GM21528 (cell line): ENCODE data around the gene PLEKHM3.

Source experiments
- ATAC-seq: cut with Tn5 transposase; IDR thresholded peaks from one replicate; pipeline ENCODE4 v1.9.1; 2021; ENCODE audit warnings: mild to moderate bottlenecking, moderate library complexity; ENCODE audit not compliant: unreplicated experiment, low FRiP score

The PLEKHM3 gene

DNA sequence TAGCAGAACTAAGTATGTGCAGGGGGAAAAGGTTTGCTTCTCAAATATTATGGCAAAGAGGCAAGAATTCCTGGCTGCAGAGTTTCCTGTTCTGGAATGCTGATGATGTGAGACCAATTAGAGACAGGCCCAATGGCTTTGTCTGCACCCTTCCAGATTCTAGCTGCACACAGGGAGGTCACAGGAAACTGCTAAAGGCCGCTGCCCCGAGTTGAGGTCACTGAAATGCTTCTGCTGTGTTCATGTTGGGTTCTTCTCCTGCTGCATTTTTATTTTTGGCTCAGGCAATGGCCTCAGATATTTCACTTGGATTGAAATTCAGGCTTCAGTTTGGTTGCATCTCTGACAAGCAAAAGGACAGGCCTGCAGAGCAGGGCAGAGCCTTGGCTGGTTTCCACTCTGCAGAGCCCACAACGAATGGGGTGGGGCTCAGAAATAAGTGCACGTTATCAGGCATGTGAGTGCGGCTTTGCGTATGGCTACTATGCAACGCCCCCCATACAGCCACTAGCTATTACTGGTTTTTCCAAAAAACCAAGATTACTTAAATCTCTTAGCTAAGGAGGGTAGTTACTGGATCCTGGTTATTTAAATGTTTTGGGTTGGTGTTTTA is 188.7 kb downstream of the PLEKHM3 start:
- ATAC-seq, result no peak

DNA sequence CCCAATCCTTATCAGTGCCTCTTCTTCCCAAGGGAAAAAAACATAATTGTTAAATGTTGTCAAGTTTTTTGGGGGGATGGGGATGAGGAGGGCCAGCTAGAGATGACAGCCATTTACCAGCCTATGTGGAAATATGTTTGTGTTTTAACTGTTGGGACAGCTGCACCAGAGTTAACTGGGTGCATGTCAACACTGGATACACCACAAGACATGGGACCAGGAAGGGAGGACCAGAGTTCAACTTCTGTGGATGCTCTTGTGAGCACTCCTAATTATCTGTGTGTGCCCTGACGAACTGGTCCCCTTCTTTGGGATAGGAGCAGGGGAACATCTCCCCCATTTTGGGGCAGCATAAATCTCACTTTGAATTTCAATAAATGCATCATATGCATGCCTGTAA is 189.5 kb downstream of the PLEKHM3 start:
- ATAC-seq, result no peak

DNA sequence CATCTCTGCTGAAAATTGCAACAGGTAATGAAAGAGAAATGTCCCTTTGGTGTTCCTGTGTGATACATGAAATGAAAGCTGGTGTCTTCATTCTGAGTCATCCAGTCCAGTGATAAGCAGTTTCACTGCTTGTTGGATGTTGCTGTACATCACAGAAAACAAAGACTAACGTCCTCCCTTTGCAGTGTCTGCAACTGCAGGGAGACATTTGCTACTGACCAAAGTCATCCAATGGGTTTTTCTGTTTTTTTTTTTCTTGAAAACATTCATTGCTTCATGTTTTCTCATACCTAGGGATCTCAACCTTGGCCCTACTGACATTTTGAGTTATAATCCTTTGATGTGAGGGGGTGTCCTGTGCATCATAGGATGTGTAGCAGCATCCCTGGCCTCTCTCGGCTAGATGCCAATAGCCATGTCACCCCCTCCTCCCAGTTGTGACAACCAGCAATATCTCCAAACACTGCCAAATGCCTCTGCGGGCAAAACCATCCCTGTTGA is 192.0 kb downstream of the PLEKHM3 start:
- peak; percentile 96 for ATAC-seq

DNA sequence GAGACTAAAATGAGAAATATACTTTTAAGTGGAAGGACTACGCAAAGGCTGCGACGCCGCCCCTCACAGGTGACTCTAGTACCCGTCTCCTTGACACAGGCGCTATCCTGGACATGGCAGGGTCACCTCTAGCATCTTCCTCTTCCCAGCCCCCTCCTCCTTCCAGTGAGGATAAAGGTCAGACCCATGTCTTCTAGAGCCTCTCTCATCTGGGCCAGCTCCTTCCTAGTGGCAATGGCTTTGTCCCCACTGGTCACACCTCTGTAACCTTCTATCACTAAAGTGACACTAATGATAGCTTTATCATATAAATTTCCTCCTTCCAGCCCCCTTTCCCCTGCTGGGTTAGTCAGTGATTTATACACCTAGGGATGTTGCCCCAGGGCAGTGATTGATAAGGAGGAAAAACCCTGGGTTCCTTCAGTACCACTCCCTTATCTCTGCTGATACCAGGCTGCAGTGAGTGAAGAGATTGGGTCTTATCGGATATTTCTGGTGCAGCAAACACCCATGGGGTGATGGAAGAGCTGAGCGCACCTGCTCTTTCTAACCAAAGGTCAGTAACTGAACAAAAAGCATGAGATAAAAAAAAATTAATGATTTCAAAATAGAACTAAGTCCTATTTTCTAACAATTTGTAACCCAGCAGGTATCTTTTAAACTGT is 193.6 kb downstream of the PLEKHM3 start:
- no peak for ATAC-seq

DNA sequence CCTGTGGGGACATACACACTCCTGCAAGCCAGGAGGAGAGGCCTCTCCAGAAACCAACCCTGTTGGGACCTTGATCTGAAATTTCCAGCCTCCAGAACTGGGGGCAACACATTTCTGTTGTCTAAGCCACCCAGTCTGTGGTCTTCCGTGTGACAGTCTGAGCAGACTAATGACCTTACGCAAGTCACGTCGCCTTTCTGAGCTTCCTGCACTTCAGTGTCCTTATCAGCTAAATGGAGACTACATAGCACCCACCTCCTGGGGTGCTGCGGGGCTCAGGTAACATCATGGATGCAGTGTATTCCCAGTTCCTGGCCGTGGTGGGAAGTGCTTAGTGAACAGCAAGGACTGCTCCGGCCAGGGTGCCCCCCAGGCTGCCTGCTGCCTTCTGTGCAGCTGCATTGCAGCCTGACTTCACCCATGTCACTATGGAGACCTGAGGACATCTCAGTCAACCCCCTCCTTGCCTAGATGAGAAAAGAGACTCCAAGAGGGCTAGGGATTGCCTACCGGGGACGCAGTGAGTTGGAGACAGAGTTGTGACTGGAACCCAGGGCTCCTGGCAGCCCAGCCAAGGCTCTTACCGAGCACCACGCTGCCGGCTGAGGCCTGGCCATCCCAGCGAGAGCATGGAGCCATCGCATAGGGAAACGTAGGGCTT is 194.4 kb downstream of the PLEKHM3 start:
- no peak for ATAC-seq

DNA sequence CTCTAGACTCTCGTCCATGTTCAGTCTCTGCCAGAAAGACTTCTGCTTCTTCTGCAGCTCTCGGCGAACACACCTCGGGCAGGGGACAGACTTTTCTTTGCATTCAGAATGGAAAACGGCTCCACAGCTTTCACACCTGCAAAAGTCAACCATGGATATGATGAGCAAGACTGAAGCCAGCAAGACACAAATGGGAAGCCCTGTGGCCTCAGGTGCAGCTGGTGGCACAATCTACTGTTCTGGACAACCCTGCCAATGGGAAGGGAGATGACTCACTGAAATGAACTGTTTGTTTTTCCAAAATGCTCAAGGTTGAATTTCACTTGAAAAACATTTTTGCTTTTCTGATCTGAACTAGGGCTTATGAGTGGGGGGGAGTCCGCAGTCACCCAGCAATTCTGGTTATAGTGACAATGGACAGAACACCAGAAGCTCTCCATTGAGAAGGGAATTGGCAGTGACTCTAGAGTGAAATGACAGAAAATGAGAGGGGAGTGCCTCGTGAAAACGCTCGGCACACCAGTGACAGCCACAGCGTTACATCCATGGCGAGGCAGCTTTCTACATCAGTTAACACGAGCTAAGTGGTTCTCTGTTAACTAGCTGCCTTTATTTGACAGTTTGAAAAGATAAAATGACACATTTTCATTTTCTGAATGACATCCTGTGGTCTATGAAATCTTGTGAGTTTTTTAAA is 196.8 kb downstream of the PLEKHM3 start:
- ATAC-seq, result no peak

DNA sequence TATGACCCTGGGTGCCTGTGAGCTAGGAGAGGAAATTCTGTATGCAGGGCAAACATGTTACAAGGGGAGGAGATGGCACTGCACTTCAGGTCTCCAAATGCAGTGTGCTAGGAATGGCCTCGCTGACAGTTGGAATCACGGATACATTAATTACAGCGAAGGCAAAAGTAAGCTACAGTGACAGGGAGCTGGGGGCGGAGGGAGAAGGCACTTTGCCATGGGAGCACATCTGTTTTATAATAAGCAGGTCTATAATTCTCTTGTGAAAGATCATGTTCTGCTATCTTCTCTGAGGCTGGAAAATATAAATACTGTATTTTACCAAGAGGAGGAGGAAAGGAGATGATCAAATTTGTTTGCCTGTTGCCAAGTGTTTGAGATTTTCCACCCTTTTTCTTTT is 199.3 kb downstream of the PLEKHM3 start:
- no peak for ATAC-seq

DNA sequence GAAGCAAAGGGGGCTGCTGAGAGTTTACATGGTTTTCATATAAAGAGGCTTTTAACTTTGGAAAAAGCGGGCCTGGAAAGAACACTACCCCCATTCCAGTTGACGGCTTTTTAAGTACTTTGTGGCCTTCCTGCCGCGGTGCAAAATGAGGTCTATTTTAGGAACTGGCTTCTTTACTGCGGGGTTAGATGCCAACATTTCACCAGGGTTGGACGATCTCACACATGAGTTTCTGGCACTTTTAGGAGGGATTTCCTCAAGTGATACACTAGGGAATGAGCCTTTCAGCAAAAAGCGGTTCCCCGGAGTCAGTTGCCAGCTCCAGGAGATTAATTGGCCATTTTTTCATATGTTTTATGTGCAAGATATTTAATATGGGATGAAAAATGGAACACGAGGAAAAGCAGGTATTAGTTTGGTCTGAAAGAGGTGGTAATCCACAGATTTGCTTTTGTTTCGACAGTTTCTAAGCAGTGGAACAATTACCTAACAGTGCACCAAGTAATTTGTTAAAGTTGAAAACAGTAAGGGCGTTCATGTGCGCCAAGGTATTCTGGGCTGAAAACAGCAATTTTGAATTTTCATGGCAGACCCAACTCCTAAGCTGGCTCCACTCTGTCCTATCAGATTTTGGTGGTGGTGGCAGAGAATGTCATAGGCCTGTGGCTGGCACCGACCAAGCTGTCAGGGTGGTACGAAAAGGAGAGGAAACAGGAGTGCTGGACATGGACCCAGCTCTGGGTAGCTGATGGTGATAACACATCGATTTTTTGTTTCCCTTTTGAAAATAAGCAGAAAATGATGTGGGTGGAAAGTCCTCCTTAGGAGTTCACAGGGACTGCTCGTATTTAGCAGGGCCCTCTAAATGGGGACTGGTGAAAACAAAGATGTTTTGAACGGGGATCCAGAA is 200.0 kb downstream of the PLEKHM3 start:
- no peak for ATAC-seq

DNA sequence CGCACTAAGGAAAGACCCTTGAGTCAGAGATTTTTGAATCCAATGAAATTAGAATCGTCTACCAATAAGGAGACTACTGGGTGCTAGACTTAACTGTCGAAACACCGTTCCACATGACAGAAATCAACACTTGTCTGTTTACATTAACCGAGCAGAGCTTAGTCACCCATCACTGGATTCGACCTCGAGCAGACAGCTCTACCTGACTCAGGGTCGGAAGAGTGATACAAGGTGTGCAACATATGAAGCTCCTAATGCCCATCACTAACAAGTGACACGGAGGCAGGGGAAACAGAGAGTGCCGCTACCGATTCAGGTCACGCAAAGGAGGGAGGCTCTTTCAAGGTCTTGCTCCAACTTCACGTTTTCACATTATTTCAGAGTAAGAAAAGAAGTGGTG is 201.5 kb downstream of the PLEKHM3 start:
- ATAC-seq, result no peak

DNA sequence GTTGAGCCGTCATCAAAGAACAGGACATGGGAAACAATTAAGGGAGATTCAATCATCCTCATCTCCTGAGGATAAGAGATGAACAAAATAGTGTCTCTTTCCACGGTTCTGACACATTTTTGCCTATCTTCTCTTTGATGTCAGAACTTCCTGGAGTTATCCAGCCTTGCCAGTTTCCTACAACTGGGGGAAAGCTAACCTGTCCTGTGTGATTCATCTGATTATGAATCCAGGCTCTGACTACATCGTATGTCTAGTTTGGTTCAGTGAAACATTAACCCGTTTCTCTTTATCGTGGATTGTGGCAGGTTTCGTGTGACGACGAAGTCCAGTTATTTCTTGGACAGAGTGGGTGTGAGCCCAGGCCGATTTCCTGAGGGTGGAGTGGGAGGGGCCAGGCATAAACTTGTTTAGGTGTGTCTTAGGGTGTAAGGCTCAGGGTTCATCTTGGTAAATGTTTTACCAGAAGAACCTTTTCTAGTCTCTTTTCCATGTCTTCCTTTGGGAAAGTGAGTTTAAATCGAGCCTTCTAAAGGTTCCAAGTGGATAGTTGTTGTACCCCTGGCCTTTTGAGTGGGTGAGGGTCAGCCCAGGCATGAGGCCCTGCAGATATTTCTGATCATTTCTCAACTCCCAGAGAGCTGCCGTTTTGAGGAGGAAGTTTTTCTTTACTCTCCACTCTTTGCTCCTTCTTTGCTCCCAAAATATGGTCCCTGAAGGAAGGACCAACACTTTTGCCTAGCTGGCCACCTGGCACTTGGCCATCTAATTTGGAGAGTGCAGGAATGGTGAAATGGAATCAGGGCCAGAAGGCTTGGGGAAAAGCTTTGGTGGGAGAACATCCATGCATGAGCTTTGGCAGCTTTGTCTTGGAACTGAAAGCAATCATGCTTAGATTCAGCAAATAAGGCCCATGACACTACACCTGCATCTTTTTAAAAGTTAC is 205.2 kb downstream of the PLEKHM3 start:
- no peak for ATAC-seq

DNA sequence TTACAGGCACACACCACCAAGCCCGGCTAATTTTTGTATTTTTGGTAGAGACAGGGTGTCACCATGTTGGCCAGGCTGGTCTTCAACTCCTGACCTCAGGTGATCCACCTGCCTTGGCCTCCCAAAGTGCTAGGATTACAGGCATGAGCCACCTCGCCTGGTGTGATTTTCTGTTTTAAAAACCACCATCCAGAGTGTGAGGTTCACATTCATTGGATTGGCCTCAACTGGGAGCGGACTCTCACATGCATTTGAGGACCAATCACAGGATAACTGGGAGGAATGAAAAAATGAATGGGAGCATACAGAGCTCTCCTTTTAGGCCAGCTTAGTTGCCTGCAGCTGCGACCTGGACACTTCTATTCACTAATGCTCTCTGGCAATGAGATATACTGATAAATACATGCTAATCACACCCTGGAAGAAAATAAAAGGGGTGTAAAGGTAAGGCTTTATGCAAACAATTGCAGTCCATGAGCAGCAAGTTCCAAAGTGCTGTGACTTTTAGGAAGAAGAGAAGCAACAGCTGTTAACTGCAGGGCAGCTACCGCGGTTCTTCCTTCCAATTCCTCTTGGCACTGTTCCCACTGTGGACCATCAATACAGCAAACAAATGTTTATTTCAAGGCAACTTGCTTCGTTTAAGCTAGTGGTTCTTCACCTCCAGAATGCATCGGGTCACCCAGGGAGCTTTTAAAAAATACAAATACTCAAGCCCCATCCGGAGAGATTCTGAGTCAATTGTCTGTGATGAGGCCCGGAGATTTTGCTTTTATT is 206.1 kb downstream of the PLEKHM3 start:
- ATAC-seq, result no peak

DNA sequence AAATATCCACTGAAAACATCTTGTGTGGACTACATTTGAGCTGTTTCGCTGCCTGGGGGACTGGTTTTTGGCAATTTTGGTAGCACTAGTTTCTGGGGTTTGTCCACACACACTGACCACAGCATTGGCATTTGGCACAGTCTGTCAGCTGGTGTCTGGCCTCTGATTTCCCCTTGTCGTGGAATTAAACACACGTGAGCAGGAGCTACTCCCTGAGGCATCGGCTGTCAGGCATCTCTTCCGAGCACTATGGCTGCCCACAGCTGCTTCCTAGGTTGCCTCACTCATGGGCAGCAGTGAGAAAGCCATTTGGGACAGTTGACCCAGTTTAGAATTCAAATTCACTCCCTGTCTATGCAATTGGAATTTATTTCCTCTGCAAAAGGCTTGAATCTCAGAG is 208.8 kb downstream of the PLEKHM3 start:
- no peak for ATAC-seq

DNA sequence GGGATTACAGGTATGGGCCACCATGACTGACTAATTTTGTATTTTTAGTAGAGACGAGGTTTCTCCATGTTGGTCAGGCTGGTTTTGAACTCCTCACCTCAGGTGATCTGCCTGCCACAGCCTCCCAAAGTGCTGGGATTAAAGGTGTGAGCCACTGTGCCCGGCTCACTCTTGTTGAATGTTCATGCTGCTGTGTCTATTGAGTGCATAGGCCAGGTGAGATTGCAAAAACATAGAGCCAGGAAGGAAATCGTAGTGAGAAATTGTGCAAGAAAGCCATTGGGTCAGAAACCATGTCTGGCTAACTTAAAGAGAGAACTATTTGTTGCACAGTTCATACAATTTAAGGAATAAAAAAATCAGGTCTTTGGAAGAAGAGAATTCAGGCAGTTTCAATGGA is 210.1 kb downstream of the PLEKHM3 start:
- ATAC-seq, result no peak

DNA sequence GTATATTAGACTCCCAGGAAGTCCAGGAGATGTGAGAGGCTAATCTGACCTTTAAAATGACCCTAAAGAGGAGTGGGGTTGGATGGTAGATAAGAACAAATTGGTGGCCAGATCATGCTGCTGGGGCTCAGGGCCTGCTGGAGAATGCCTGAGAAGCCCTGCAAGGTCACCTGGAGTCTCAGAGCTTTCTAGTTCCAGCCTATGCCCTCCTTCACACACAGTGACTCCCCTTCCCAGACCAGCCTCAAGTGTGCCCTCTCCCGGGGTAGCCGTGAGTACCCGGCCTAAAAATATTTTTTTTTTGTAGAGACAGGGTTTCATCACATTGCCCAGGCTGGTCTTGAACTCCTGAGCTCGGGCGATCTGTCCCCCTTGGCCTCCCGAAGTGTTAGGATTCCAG is 211.4 kb downstream of the PLEKHM3 start:
- no peak for ATAC-seq

DNA sequence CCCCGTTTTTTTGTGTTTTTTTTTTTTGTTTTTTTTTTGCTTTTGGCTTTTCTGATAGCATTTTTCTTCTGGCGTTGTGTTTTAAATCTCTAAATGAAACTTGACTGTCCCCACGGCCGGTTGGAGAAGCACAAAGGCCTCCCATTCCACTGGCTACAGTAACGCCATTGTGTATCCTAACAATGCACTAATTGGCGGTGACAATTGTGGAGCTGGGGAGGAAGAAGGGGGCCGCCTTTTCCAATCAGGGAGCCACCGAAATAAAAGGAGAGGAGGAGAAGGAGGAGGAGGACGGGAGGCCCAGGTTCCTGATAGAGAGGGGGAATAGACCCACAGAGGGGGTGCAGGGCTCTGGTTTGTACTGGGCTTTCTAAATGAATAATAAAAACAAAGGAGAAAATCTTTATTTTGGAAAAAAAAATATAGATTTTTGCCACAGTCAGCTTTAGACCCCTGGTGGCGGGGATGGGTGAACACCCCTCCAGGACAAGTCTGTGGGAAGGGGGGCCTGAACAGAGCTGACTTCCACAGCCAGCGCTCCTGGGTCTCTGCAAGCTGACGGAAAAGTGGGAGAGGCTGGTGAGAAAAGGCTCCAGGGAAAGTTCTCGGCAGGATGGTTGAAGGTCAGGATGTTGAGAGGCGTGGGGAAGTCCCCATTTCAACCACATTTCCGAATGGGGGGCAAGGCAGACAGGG is 212.0 kb downstream of the PLEKHM3 start:
- no peak for ATAC-seq

DNA sequence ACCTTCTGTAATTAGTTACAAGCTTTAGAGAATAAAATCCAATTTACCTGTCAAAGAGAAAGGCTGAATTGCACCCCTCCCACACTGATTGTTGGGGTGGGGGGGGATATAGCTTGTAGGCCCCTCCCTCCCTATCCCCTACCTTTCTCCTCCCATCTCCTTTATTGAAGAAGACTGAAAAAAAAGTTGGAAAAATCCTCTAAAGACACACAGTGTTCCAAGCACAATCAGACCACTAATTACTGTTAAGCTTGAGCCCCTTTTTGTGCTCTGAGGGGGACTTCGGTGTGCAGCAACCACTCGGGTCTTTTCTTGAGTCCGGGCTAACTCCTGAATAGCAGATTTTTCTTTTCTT is 212.6 kb downstream of the PLEKHM3 start:
- ATAC-seq, result no peak

DNA sequence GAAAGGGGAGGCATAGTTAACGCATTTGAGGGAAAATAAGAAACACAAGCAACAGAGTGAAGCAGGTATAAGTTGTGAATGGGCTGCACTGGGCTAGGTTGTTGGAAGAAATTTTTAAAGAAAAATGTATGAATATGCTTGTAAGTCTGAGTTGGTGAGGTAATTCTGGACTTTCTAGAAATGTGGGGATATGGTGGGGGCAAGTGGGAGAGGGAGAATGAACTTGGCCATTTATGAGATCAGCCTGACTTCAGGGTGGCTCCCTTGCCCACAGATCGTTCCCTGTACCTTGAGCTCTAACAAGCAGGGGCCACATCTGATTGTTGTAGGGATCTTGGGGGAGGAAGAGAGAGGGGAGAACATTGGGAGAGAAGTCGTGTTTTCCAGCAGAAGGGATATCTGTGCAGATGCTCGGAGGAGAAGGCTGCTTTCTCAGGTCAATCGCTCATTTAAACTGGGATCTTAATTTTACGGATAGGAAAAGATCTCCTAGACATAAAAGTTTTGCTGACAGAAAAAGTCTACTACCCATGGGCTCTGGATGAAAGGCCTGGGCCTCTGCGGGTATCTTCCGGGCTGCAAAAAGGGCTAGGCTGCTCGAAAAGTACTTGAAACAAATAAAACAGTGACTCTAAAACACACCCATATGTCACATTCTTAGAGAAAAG is 213.1 kb downstream of the PLEKHM3 start:
- no peak for ATAC-seq
